HCT116 (cell line): ENCODE measurements around the gene LEO1. TPM values are rescaled to one million over a fixed set of nuclear protein-coding genes. Genes with fewer than 3 reads are reported as not detected.
"Not testable (repeated sequence)": the region's sequence is repeated elsewhere in the genome, so short reads cannot be mapped to it uniquely, and the experiment has no call there.

Experiments
- ATAC-seq: fragments of 200-7000 bp; cut with Tn5 transposase; 2 replicates; pipeline ENCODE4 v1.9.1; 2020; ENCODE audit warnings: mild to moderate bottlenecking, moderate library complexity
- BruUV-seq: library from RNA; stranded (reverse); fragments of 400-500 nt; replicated peaks from 2 replicates; lab custom pipeline; 2021; lab: Mats Ljungman, UMichigan
- CTCF ChIA-PET: fragments of 300-600 bp; sonication (Branson Sonifier 250); formaldehyde crosslinking; loops from one replicate; lab custom pipeline; 2021; ENCODE audit warnings: antibody characterized with exemption; lab: Charles Lee
- POLR2A ChIA-PET: fragments of 300-600, 350-600 bp; sonication (Branson Sonifier 250); formaldehyde crosslinking; loops from one replicate; lab custom pipeline; 2021; ENCODE audit warnings: antibody characterized with exemption; lab: Charles Lee
- RAD21 ChIA-PET, 2 experiments: fragments of 300-600 bp; sonication (Branson Sonifier 250); formaldehyde crosslinking; loops; one replicate each; lab custom pipeline; 2023; ENCODE audit warnings: low total read pairs in 2 of 2; ENCODE audit not compliant: uncharacterized antibody in 2 of 2, unreplicated experiment in 2 of 2, low non-redundant PET in 1 of 2; lab: Charles Lee
- DNase-seq: peaks from one replicate; pipeline ENCODE4 v3.0.0-alpha.2; 2010; ENCODE audit warnings: low read depth, low spot score
- H2AFZ ChIP-seq: fragments of 200-600 bp; shearing (Covaris generic), sonication (generic); 2 replicates; pipeline ENCODE4 v1.6.1; 2017; ENCODE audit warnings: low read depth, mixed run types, mixed read lengths, antibody characterized with exemption, low read length; ENCODE audit not compliant: poor library complexity, severe bottlenecking
- H3K27ac ChIP-seq: 2 replicates; pipeline ENCODE4 v1.5.1; 2012; ENCODE audit warnings: low read depth, low read length
- H3K27me3 ChIP-seq: fragments of 200-600 bp; sonication (generic); 2 replicates; pipeline ENCODE4 v1.6.1; 2016; ENCODE audit warnings: mixed run types, low read length, mixed read lengths; ENCODE audit not compliant: insufficient read depth
- H3K36me3 ChIP-seq, 2 experiments: fragments of 200-500 bp in 1 of 2; fragments of 200-600 bp in 1 of 2; sonication (Bioruptor generic) in 1 of 2; sonication (generic) in 1 of 2; 2 replicates each; pipeline versions ENCODE4 v1.5.1 to v1.6.1; 2014 to 2016; ENCODE audit warnings: low read length in 2 of 2, inconsistent platforms in 1 of 2, mixed read lengths in 1 of 2, mixed run types in 1 of 2; ENCODE audit not compliant: insufficient read depth in 2 of 2, control insufficient read depth in 1 of 2
- H3K4me1 ChIP-seq, 2 experiments: fragments of 200-600 bp in 1 of 2; sonication (generic) in 1 of 2; 2 replicates each; pipeline versions ENCODE4 v1.5.1 to v1.6.1; 2012 to 2017; ENCODE audit warnings: low read length in 2 of 2, inconsistent platforms in 1 of 2, mild to moderate bottlenecking in 1 of 2, mixed read lengths in 1 of 2, mixed run types in 1 of 2, moderate library complexity in 1 of 2; ENCODE audit not compliant: insufficient read depth in 2 of 2, control insufficient read depth in 1 of 2
- H3K4me2 ChIP-seq: fragments of 200-600 bp; sonication (generic); 2 replicates; pipeline ENCODE4 v1.6.1; 2017; ENCODE audit warnings: mixed run types, low read length, mixed read lengths
- H3K4me3 ChIP-seq, 2 experiments: fragments of 200-600 bp in 1 of 2; sonication (generic) in 1 of 2; replicated peaks in 1 of 2; 2 replicates each; pipeline ENCODE4 v1.5.1; 2011 to 2016; ENCODE audit warnings: low read length in 2 of 2, control low read depth in 1 of 2, low read depth in 1 of 2, mild to moderate bottlenecking in 1 of 2, mixed read lengths in 1 of 2, mixed run types in 1 of 2
- H3K79me2 ChIP-seq: fragments of 200-600 bp; sonication (generic); 2 replicates; pipeline ENCODE4 v1.6.1; 2017; ENCODE audit warnings: mild to moderate bottlenecking, mixed run types, low read length, moderate library complexity, mixed read lengths; ENCODE audit not compliant: insufficient read depth
- H3K9ac ChIP-seq: fragments of 200-600 bp; sonication (generic); 2 replicates; pipeline ENCODE4 v1.6.1; 2016; ENCODE audit warnings: low read length, mixed read lengths
- H3K9me2 ChIP-seq: fragments of 200-600 bp; sonication (generic), shearing (Covaris generic); 2 replicates; pipeline ENCODE4 v1.6.1; 2017; ENCODE audit warnings: mixed run types, mild to moderate bottlenecking, moderate library complexity; ENCODE audit not compliant: insufficient read depth
- H3K9me3 ChIP-seq, 2 experiments: fragments of 200-500 bp in 1 of 2; fragments of 200-600 bp in 1 of 2; sonication (Bioruptor generic) in 1 of 2; sonication (generic) in 1 of 2; 2 replicates each; pipeline ENCODE4 v1.6.1; 2014 to 2017; ENCODE audit warnings: low read length in 2 of 2, mixed read lengths in 2 of 2, inconsistent platforms in 1 of 2, low read depth in 1 of 2, mild to moderate bottlenecking in 1 of 2, mixed run types in 1 of 2, moderate library complexity in 1 of 2; ENCODE audit not compliant: control insufficient read depth in 1 of 2, insufficient read depth in 1 of 2
- H4K20me1 ChIP-seq: fragments of 200-600 bp; sonication (generic), shearing (Covaris generic); 2 replicates; pipeline ENCODE4 v1.6.1; 2017; ENCODE audit warnings: mixed run types, mild to moderate bottlenecking, moderate library complexity; ENCODE audit not compliant: insufficient read depth
- CBX3 ChIP-seq: IDR thresholded peaks from 2 replicates; pipeline ENCODE4 v1.6.1; 2012; ENCODE audit warnings: low read depth
- EGR1 ChIP-seq: IDR thresholded peaks from 2 replicates; pipeline ENCODE4 v1.6.1; 2012; ENCODE audit warnings: low read depth
- ELF1 ChIP-seq: IDR thresholded peaks from 2 replicates; pipeline ENCODE4 v1.6.1; 2012; ENCODE audit warnings: low read depth, borderline replicate concordance
- EZH2 ChIP-seq: fragments of 200-600 bp; sonication (generic); IDR thresholded peaks from 2 replicates; pipeline ENCODE4 v1.6.1; 2017; ENCODE audit warnings: antibody characterized with exemption, mixed run types
- FOSL1 ChIP-seq: IDR thresholded peaks from 2 replicates; pipeline ENCODE4 v1.6.1; 2012; ENCODE audit warnings: low read depth
- JUND ChIP-seq: IDR thresholded peaks from 2 replicates; pipeline ENCODE4 v1.6.1; 2012
- POLR2A ChIP-seq: IDR thresholded peaks from 2 replicates; pipeline ENCODE4 v1.7.0; 2011; ENCODE audit warnings: borderline replicate concordance; ENCODE audit not compliant: insufficient read depth, insufficient read length; ENCODE audit errors: extremely low read depth
- RAD21 ChIP-seq: IDR thresholded peaks from 2 replicates; pipeline ENCODE4 v1.6.1; 2012; ENCODE audit warnings: low read depth, mild to moderate bottlenecking
- SIN3A ChIP-seq: IDR thresholded peaks from 2 replicates; pipeline ENCODE4 v1.6.1; 2012; ENCODE audit warnings: low read depth
- TCF7L2 ChIP-seq: IDR thresholded peaks from 2 replicates; pipeline ENCODE4 v1.7.0; 2011; ENCODE audit warnings: borderline replicate concordance, inconsistent platforms; ENCODE audit not compliant: insufficient read depth, insufficient read length; ENCODE audit errors: extremely low read depth
- ZFX ChIP-seq: fragments of 450-650 bp; IDR thresholded peaks from 2 replicates; pipeline ENCODE4 v1.6.1; 2017
- ZNF274 ChIP-seq: fragments of 200-500 bp; sonication (Bioruptor generic); IDR thresholded peaks from 2 replicates; pipeline ENCODE4 v1.6.1; 2014; ENCODE audit warnings: mild to moderate bottlenecking, low read depth, low read length, inconsistent platforms
- intact Hi-C: fragments of 100-400 bp; cut with micrococcal nuclease; formaldehyde crosslinking; loops from 2 replicates; pipeline ENCODE4 v1.10.0; 2022
- total RNA-seq: library from RNA; stranded (reverse); gene quantifications from one replicate; pipeline ENCODE4 v1.2.1, GENCODE V29; 2021; ENCODE audit not compliant: unreplicated experiment
- TF ChIP-seq, protein P1 (sequence below): IDR thresholded peaks from 2 replicates; pipeline ENCODE4 v1.6.1; 2012
- TF ChIP-seq, protein P2 (sequence below): IDR thresholded peaks from 2 replicates; pipeline ENCODE4 v1.6.1; 2012; ENCODE audit warnings: low read depth
- TF ChIP-seq, protein P3 (sequence below): IDR thresholded peaks from 2 replicates; pipeline ENCODE4 v1.6.1; 2012
- TF ChIP-seq, protein P4 (sequence below), 3 experiments: fragments of 200-600 bp in 1 of 3; sonication (generic) in 1 of 3; IDR thresholded peaks in 2 of 3; conservative IDR thresholded peaks in 1 of 3; 2 replicates each; pipeline ENCODE4 v1.5.1; 2012 to 2017; ENCODE audit warnings: low read depth in 2 of 3, low read length in 2 of 3, antibody characterized with exemption in 1 of 3, borderline replicate concordance in 1 of 3, control low read depth in 1 of 3, mild to moderate bottlenecking in 1 of 3, mixed read lengths in 1 of 3, mixed run types in 1 of 3, moderate library complexity in 1 of 3; ENCODE audit not compliant: insufficient read depth in 1 of 3

The LEO1 gene
- total RNA-seq, 1 experiment from 2014 or later, result 27.8 TPM

DNA sequence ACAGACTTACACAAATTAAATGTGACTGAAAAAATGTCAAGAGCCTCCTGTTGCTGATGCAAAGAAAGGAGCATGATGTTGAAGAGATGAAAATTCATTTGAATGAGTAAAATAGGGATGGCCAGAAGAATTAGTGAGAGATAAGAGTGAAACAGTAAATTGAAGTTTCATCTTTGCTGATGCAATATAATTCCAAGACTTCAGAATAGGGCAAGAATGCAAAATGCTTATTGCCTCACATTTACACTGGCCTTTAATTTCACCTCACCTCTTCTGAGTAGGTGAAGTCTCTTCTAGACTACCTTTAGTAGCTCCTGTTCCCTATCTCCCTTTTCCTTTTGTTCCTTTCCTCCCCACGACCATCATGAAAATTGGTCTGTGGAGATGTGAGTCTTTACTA is 32.1 kb upstream of the LEO1 start:
- Histone ChIP-seq H3K27ac (no peak overlapping the region), H4K20me1 (no peaks in the 10 kb centered on the region), H3K27me3 (no peaks in the 10 kb centered on the region), H3K4me1 (peaks cover 0 to 4% of the 10 kb centered on the region in 2 experiments; a peak in 1 of 4 replicates), H2AFZ (no peak overlapping the region), H3K4me2 (no peak overlapping the region), H3K36me3 (no peaks in the 10 kb centered on the region), H3K9ac (no peak overlapping the region), H3K9me3 (no peaks in the 10 kb centered on the region), H3K4me3 (no peak overlapping the region), H3K79me2 (no peaks in the 10 kb centered on the region), H3K9me2 (no peaks in the 10 kb centered on the region)
- no TSS peak for BruUV-seq
- TF ChIP-seq CBX3 (no peak), ZNF274 (no peak), ZFX (no peak), RAD21 (no peak), EGR1 (no peak), POLR2A (no peak), FOSL1 (no peak), ELF1 (no peak), JUND (no peak), TCF7L2 (no peak), SIN3A (no peak), EZH2 (no peak)
- TF ChIP-seq, protein P1, sequence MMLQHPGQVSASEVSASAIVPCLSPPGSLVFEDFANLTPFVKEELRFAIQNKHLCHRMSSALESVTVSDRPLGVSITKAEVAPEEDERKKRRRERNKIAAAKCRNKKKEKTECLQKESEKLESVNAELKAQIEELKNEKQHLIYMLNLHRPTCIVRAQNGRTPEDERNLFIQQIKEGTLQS, result no peak
- TF ChIP-seq, protein P2, sequence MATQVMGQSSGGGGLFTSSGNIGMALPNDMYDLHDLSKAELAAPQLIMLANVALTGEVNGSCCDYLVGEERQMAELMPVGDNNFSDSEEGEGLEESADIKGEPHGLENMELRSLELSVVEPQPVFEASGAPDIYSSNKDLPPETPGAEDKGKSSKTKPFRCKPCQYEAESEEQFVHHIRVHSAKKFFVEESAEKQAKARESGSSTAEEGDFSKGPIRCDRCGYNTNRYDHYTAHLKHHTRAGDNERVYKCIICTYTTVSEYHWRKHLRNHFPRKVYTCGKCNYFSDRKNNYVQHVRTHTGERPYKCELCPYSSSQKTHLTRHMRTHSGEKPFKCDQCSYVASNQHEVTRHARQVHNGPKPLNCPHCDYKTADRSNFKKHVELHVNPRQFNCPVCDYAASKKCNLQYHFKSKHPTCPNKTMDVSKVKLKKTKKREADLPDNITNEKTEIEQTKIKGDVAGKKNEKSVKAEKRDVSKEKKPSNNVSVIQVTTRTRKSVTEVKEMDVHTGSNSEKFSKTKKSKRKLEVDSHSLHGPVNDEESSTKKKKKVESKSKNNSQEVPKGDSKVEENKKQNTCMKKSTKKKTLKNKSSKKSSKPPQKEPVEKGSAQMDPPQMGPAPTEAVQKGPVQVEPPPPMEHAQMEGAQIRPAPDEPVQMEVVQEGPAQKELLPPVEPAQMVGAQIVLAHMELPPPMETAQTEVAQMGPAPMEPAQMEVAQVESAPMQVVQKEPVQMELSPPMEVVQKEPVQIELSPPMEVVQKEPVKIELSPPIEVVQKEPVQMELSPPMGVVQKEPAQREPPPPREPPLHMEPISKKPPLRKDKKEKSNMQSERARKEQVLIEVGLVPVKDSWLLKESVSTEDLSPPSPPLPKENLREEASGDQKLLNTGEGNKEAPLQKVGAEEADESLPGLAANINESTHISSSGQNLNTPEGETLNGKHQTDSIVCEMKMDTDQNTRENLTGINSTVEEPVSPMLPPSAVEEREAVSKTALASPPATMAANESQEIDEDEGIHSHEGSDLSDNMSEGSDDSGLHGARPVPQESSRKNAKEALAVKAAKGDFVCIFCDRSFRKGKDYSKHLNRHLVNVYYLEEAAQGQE, result no peak
- TF ChIP-seq, protein P3, sequence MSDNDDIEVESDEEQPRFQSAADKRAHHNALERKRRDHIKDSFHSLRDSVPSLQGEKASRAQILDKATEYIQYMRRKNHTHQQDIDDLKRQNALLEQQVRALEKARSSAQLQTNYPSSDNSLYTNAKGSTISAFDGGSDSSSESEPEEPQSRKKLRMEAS, result no peak
- TF ChIP-seq, protein P4, sequence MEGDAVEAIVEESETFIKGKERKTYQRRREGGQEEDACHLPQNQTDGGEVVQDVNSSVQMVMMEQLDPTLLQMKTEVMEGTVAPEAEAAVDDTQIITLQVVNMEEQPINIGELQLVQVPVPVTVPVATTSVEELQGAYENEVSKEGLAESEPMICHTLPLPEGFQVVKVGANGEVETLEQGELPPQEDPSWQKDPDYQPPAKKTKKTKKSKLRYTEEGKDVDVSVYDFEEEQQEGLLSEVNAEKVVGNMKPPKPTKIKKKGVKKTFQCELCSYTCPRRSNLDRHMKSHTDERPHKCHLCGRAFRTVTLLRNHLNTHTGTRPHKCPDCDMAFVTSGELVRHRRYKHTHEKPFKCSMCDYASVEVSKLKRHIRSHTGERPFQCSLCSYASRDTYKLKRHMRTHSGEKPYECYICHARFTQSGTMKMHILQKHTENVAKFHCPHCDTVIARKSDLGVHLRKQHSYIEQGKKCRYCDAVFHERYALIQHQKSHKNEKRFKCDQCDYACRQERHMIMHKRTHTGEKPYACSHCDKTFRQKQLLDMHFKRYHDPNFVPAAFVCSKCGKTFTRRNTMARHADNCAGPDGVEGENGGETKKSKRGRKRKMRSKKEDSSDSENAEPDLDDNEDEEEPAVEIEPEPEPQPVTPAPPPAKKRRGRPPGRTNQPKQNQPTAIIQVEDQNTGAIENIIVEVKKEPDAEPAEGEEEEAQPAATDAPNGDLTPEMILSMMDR (IDR thresholded peaks at IDR 0.05 in 2 of 3, conservative IDR thresholded peaks at IDR 0.05 in 1 of 3; ENCODE audit: borderline replicate concordance in 1 of 3, insufficient read depth in 1 of 3, low read depth in 2 of 3, low read length in 2 of 3), result no peak
- ChIA-PET POLR2A (no interaction called here), CTCF (no interaction called here), RAD21 (no interaction called here)
- no peak for ATAC-seq
- intact Hi-C loops, result no loop called here
- no peak for DNase-seq

DNA sequence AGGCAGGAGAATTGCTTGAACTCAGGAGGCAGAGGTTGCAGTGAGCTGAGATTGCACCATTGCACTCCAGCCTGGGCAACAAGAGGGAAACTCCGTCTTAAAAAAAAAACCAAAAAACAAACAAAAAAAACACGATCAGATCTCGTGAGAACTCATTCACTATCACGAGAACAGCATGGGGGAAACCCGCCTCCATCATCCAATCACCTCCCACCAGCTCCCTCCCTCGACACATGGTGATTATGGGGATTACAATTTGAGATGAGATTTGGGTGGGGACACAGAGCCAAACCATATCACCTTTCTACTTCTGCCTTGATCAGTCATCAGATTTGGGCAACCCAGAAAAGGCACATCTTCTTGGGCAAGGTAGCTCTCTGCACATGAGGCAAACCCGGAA is 31.5 kb upstream of the LEO1 start:
- BruUV-seq, H4K20me1 ChIP-seq, H3K4me3 ChIP-seq, H3K9me2 ChIP-seq, H3K36me3 ChIP-seq, H3K4me1 ChIP-seq, CTCF ChIA-PET, H3K9ac ChIP-seq, ATAC-seq, RAD21 ChIA-PET, H3K27me3 ChIP-seq, POLR2A ChIA-PET, H3K27ac ChIP-seq, H2AFZ ChIP-seq, intact Hi-C loops, H3K9me3 ChIP-seq, H3K79me2 ChIP-seq, H3K4me2 ChIP-seq, DNase-seq: not testable (repeated sequence)
